NB4 (cell line): ENCODE data around the gene R3HDM1.
"Not testable (repeated sequence)": the region's sequence is repeated elsewhere in the genome, so short reads cannot be mapped to it uniquely, and the experiment has no call there.

ENCODE experiments used
- DNase-seq: peaks from one replicate; pipeline ENCODE4 v3.0.0; 2010; ENCODE audit warnings: low read depth
- H3K4me3 ChIP-seq: one replicate; pipeline ENCODE4 v1.5.1; 2011; ENCODE audit warnings: mild to moderate bottlenecking, low read depth, low read length, moderate library complexity
- MYC ChIP-seq: IDR thresholded peaks from 2 replicates; pipeline ENCODE4 v1.6.1; 2011; ENCODE audit warnings: low read depth, low read length
- POLR2A ChIP-seq: IDR thresholded peaks from 2 replicates; pipeline ENCODE4 v1.6.1; 2011; ENCODE audit warnings: mild to moderate bottlenecking; ENCODE audit not compliant: insufficient read length; ENCODE audit errors: extremely low read depth
- TF ChIP-seq, protein P1 (sequence below): IDR thresholded peaks from one replicate; pipeline ENCODE4 v1.5.1; 2012; ENCODE audit warnings: low read depth, low read length
- TF ChIP-seq, protein P2 (sequence below): IDR thresholded peaks from 2 replicates; pipeline ENCODE4 v1.6.1; 2011; ENCODE audit warnings: low read depth, low read length

R3HDM1 gene

DNA sequence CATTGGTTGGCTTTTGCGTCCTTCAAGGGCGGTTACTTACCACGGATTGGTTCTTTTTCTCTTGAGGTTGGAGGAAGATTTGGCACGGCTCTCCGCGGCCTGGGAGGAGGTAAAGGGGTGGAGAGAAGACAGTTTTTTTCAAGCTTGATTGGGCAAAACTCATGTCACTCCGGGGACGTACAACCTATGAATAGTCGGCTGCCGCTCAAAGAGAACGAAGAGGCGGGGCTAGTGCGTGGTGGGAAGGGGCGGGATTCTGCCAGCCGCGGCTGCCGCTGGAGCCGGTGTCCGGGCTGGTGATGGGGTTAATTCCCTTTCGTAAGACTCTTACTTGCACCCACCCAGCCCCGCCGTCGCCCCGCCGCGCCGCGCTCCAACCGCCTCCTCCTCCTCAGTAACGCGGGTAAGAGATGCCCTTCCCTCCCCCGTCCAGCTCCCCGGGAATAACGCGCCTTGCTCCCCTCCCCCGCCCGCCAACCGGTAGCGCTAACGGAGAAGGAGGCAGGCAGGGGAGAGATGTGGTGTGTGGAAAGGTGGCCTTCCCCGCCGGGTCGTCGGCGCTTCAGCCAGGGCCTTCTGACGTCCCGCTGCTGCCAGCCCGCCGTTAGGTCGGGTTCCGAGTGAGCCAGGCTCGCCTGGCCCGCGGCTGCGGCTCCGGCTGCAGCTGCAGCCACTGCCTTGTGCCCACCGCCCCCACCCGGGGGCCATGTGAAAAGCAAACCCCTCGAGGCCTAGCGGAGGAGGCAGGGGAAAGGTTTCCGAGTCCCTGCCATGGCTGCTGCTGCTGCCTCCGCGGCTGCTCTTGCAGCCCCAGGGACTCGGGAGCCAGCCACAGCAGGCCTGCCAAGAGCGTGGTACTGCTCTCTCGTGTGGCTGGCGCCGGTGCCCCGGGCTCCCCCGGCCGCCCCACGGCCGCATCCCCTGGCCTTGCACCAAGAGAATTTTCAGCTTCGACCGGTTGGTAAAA, at the start of gene R3HDM1:
R3HDM1 (plus strand) TSS at position 254 of the 967 bp plus-strand sequence. CDS start 73,362 bp downstream, outside the sequence.
- TF ChIP-seq, protein P1, sequence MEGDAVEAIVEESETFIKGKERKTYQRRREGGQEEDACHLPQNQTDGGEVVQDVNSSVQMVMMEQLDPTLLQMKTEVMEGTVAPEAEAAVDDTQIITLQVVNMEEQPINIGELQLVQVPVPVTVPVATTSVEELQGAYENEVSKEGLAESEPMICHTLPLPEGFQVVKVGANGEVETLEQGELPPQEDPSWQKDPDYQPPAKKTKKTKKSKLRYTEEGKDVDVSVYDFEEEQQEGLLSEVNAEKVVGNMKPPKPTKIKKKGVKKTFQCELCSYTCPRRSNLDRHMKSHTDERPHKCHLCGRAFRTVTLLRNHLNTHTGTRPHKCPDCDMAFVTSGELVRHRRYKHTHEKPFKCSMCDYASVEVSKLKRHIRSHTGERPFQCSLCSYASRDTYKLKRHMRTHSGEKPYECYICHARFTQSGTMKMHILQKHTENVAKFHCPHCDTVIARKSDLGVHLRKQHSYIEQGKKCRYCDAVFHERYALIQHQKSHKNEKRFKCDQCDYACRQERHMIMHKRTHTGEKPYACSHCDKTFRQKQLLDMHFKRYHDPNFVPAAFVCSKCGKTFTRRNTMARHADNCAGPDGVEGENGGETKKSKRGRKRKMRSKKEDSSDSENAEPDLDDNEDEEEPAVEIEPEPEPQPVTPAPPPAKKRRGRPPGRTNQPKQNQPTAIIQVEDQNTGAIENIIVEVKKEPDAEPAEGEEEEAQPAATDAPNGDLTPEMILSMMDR: no peak
- TF ChIP-seq POLR2A (peak; percentile 63), MYC (peak; percentile 44; the same call in 1 of the 2 replicates)
- TF ChIP-seq, protein P2, sequence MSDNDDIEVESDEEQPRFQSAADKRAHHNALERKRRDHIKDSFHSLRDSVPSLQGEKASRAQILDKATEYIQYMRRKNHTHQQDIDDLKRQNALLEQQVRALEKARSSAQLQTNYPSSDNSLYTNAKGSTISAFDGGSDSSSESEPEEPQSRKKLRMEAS: no peak; the same call in 1 of the 2 replicates
- peak; percentile 100 for DNase-seq
- H3K4me3 ChIP-seq: peak within 1 kb of the TSS; percentile 85

DNA sequence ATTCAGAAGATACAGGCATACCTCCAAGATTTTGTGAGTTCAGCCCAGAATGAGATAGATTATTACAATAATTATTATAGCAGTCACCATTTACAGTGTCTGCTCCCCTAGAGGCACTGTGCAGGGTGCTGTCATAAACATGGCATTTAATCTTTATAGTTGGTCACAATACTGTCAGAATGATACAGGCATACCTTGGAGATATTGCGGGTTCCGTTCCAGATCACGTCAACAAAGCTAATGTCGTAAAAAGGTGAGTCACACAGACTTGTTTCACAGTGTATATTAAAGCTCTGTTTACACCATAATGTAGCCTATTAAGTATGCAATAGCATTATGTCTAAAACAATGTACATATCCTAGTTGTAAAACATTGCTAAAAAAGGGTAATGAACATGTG, 45.8 kb upstream of the R3HDM1 start:
- TF ChIP-seq, protein P2: no peak
- TF ChIP-seq MYC (no peak), POLR2A (no peak)
- TF ChIP-seq, protein P1: no peak
- no peak for DNase-seq
- no peak overlapping the region for H3K4me3 ChIP-seq

DNA sequence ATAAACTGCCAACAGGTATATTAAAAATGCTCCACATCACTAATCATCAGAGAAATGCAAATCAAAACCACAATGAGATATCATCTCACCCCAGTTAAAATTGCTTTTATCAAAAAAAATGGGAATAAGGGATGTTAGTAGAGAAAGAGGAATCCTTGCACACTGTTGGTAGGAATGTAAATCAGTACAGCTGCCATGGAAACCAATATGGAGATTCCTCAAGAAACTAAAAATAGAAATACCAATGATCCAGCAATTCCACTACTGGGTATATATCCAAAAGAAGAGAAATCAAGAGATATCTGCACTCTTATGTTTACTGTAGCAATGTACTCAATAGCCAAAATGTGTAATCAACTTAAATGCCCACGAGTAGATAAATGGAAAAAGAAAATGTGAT, 40.9 kb upstream of the R3HDM1 start:
- TF ChIP-seq MYC: no peak
- TF ChIP-seq, protein P2: no peak
- no peak for DNase-seq

DNA sequence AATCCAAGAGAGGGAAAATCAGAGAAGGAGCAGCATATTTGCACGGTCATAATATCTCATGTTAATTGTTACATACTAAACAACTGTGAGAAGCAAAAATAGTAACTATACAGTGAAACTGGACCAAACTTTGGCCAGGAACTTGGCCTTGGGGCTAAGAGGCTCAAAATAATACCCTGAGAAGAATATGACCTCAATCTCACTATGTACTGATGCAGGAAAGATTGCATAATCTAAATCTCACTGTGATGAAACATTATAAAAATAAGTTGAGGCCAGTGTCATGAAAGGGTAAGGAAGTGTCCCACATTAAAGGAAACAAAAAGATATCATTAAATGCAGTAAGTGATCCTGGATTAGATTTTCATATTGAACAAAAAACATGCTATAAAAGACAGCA, 36.8 kb upstream of the R3HDM1 start:
- no peak for TF ChIP-seq POLR2A
- TF ChIP-seq, protein P2: no peak
- TF ChIP-seq, protein P1: no peak
- TF ChIP-seq MYC: no peak
- H3K4me3 ChIP-seq: no peak overlapping the region
- DNase-seq: no peak

More for the DNA sequence above, 40.9 kb upstream of the R3HDM1 start:
- H3K4me3 ChIP-seq: no peak overlapping the region

DNA sequence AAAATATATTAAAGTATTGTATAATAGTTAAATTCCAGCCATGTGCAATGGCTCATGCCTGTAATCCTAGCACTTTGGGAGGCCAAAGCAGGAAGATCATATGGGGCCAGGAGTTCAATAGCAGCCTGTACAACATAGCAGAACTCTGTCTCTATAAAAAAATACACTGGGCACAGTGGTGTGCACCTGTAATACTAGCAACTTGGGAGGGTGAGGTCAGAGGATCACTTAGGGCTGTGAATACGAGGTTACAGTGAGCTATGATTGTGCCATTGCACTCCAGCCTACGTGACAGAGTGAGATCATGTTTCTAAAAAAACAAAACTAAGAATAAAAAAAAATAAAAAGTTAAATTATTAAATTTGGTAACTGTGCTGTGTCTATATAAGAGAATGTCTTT, 36.4 kb upstream of the R3HDM1 start:
- no peak for DNase-seq
- TF ChIP-seq MYC: no peak
- TF ChIP-seq, protein P1: no peak
- TF ChIP-seq, protein P2: no peak
- no peak for TF ChIP-seq POLR2A

DNA sequence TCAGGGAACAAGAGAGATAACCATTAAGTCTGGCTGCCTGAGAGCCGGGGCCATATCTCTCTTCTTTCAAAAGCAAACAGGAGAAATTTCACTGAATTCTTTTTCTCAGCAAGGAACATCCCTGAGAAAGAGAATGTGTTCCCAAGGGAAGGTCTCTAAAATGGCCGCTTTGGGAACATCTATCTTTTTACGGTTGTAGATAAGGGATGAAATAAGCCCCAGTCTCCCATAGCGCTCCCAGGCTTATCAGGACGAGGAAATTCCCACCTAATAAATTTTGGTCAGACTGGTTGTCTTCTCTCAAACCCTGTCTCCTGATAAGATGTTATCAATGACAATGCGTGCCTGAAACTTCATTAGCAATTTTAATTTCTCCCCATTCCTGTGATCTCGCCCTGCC, 32.7 kb upstream of the R3HDM1 start:
- not testable (repeated sequence) for H3K4me3 ChIP-seq

More for the DNA sequence above, 36.4 kb upstream of the R3HDM1 start:
- no peak overlapping the region for H3K4me3 ChIP-seq

More for the DNA sequence above, 32.7 kb upstream of the R3HDM1 start:
- not testable (repeated sequence) for DNase-seq
